ENCODE measurements around the gene SERPING1.

SERPING1 gene

DNA sequence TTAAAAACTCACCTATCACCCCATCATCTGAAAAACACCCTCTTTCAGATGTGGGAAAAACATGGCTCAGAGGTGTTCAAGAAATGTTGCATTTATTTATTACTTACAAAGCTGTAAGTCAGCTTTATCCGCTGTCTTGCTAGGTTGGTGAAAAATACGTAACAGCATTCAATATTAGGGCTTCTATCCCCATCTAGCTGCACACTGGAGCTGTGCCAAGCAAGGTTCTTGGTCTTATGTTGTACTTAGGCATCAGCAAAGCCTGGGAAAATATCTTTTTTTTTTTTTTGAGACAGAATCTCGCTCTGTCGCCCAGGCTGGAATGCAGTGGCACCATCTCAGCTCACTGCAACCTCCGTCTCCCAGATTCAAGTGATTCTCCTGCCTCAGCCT lies 7.5 kb downstream of the SERPING1 start:
- TF ChIP-seq, protein P1, sequence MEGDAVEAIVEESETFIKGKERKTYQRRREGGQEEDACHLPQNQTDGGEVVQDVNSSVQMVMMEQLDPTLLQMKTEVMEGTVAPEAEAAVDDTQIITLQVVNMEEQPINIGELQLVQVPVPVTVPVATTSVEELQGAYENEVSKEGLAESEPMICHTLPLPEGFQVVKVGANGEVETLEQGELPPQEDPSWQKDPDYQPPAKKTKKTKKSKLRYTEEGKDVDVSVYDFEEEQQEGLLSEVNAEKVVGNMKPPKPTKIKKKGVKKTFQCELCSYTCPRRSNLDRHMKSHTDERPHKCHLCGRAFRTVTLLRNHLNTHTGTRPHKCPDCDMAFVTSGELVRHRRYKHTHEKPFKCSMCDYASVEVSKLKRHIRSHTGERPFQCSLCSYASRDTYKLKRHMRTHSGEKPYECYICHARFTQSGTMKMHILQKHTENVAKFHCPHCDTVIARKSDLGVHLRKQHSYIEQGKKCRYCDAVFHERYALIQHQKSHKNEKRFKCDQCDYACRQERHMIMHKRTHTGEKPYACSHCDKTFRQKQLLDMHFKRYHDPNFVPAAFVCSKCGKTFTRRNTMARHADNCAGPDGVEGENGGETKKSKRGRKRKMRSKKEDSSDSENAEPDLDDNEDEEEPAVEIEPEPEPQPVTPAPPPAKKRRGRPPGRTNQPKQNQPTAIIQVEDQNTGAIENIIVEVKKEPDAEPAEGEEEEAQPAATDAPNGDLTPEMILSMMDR (IDR thresholded peaks at IDR 0.05; ENCODE audit: unreplicated experiment in 3 of 3): no peak
- H3K9me3 Mint-ChIP-seq: no peaks in the 10 kb centered on the region
- H3K36me3 Mint-ChIP-seq (ENCODE audit: low read depth): peaks cover 32% of the 10 kb centered on the region
- H3K27ac Mint-ChIP-seq: no peak overlapping the region
- H3K4me1 Mint-ChIP-seq: no peaks in the 10 kb centered on the region
- H3K27me3 Mint-ChIP-seq (ENCODE audit: low read depth): no peaks in the 10 kb centered on the region
- H3K4me3 Mint-ChIP-seq: no peak overlapping the region

DNA sequence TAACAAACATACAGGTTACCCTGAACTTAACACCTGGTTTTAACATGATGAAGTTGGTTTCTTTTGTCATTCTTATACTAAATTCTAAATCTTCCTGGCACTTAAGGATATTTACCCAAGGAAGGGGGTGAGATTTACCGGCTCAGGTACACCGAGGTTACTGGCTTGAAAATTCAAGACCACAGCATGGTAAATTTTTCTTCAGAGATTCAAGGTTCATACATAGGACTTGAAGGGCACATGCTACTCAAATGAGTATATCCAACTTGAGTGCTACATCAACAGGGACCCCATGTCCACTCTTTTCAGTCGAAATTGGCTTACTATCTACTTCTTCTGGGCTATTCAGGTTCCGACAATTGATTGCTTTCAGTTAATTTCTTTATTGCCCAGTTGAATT lies 12.7 kb downstream of the SERPING1 start:
- H3K27me3 Mint-ChIP-seq (ENCODE audit: low read depth): no peaks in the 10 kb centered on the region
- peaks cover 58% of the 10 kb centered on the region for H3K36me3 Mint-ChIP-seq (ENCODE audit: low read depth)
- H3K9me3 Mint-ChIP-seq: no peaks in the 10 kb centered on the region
- TF ChIP-seq, protein P1 (IDR thresholded peaks at IDR 0.05; ENCODE audit: unreplicated experiment in 3 of 3): no peak
- no peak overlapping the region for H3K4me3 Mint-ChIP-seq
- no peaks in the 10 kb centered on the region for H3K4me1 Mint-ChIP-seq
- no peak overlapping the region for H3K27ac Mint-ChIP-seq

DNA sequence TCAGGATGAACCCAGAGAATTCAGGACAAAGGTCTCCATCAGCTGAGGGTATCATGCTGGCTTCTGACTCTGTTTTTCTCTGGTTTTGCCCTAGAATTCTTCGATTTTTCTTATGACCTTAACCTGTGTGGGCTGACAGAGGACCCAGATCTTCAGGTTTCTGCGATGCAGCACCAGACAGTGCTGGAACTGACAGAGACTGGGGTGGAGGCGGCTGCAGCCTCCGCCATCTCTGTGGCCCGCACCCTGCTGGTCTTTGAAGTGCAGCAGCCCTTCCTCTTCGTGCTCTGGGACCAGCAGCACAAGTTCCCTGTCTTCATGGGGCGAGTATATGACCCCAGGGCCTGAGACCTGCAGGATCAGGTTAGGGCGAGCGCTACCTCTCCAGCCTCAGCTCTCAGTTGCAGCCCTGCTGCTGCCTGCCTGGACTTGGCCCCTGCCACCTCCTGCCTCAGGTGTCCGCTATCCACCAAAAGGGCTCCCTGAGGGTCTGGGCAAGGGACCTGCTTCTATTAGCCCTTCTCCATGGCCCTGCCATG lies 16.8 kb downstream of the SERPING1 start:
- no peaks in the 10 kb centered on the region for H3K9me3 Mint-ChIP-seq
- H3K4me1 Mint-ChIP-seq: no peaks in the 10 kb centered on the region
- no peaks in the 10 kb centered on the region for H3K27me3 Mint-ChIP-seq (ENCODE audit: low read depth)
- H3K27ac Mint-ChIP-seq: no peak overlapping the region
- peaks cover 57% of the 10 kb centered on the region for H3K36me3 Mint-ChIP-seq (ENCODE audit: low read depth)
- TF ChIP-seq, protein P1 (IDR thresholded peaks at IDR 0.05; ENCODE audit: unreplicated experiment in 3 of 3): no peak
- no peak overlapping the region for H3K4me3 Mint-ChIP-seq

DNA sequence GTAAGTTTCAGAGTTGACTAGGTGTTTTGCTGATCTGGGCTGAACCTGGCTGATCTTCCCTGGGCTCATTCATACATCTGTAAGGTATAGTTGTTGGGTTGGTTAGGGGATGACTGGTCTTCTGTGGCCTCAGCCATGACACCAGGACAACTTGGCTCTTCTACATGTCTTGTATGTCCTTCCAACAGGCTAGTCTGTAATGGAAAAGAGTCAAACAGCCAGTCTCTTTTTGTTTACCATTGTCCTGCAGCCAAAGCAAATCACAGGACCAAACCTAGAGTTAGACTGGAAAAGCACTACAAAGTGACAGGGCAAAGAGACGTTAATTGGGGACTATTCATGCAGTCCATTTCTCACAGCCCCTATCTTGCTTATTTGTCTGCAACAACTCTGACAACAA lies 17.8 kb downstream of the SERPING1 start:
- Mint-ChIP-seq H3K4me1 (no peaks in the 10 kb centered on the region), H3K9me3 (no peaks in the 10 kb centered on the region), H3K4me3 (no peak overlapping the region), H3K27ac (no peak overlapping the region), H3K36me3 (ENCODE audit: low read depth) (peaks cover 56% of the 10 kb centered on the region), H3K27me3 (ENCODE audit: low read depth) (no peaks in the 10 kb centered on the region)
- TF ChIP-seq, protein P1 (IDR thresholded peaks at IDR 0.05; ENCODE audit: unreplicated experiment in 3 of 3): no peak

DNA sequence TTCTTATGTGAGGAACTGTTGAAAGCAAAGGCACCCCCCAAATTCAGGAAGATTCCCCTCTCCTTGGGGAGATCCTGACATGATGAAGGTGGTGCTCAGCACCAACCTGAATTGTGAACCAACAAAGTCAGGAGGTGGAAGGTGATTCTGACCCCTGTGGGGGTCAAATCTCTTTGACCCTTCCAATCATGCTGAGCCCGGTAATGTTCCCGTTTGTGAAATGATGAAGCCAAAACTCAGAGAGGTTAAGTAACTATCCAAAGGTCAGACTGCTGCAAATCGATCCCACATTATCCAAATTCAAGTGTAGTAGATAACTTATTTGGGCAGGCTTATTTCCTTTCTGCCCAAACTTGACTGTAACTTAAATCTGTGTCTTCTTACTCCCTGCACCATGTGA lies 19.1 kb downstream of the SERPING1 start:
- Mint-ChIP-seq H3K4me1 (no peaks in the 10 kb centered on the region), H3K27ac (no peak overlapping the region), H3K36me3 (ENCODE audit: low read depth) (peaks cover 50% of the 10 kb centered on the region), H3K4me3 (no peak overlapping the region), H3K9me3 (no peaks in the 10 kb centered on the region), H3K27me3 (ENCODE audit: low read depth) (no peaks in the 10 kb centered on the region)
- TF ChIP-seq, protein P1 (IDR thresholded peaks at IDR 0.05; ENCODE audit: unreplicated experiment in 3 of 3): no peak

DNA sequence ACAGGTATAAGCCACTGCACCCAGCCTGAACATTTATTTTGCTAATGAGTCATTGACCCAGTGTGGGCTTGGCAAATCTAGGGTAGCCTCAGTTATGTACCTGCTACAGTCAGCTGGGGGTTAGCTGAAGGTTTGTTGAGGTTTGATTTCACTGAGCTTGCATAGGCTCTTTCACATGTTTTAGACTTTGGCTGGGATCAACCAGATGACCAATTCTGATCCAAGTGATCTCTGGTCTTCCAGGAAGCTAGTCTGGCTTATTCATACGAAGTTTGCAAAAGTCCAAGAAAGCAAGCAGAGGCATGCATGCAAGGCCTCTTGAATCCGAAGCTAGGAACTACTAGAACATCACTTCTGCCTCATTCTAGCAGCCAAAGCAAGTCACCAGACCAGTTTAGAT lies 21.0 kb downstream of the SERPING1 start:
- TF ChIP-seq, protein P1 (IDR thresholded peaks at IDR 0.05; ENCODE audit: unreplicated experiment in 3 of 3): no peak
- Mint-ChIP-seq H3K4me1 (no peaks in the 10 kb centered on the region), H3K27me3 (ENCODE audit: low read depth) (no peaks in the 10 kb centered on the region), H3K36me3 (ENCODE audit: low read depth) (peaks cover 46% of the 10 kb centered on the region), H3K27ac (no peak overlapping the region), H3K4me3 (no peak overlapping the region), H3K9me3 (no peaks in the 10 kb centered on the region)

Data from nephron (organoid).